ENCODE data around the gene ZMYND8.

DNA sequence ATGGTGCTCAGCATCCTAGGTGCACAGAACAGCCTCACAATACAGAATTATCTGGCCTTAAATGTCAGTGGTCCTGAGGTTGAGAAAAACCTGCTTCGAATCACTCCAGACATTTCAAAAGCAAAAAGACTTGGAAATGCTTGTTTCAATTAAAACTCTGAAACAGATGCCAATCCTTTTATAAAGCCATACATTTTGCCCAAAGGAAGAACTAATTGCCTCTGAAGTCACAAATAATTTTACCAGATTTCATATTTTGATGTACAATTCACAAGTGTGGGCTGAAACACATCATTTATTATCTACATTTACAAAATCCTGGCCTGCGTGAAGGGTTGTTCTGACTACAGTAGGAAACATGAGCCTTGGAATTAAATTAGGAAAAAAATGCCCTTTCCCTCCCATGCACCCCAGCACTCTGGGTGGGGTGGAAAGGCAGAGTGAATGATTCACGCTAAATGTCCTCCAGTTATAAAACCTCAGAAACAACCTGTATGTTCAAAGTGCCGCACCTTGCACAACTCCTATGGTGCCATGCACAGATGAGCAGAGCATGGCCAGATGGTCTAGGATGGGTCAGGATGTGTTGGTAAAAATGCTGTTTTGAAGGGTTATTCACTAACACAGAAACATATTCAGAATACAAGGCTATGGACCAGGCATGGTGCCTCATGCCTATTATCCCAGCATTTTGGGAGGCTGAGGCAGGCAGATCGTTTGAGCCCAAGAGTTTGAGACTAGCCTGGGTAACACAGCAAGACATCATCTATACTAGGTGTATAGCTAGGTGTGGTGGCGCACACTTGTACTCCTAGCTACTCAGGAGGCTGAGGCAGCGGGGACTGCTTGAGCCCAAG is 87.0 kb downstream of the ZMYND8 start:
- no peak for TF ChIP-seq CTCF (IDR thresholded peaks at IDR 0.05; ENCODE audit: borderline replicate concordance, extremely low read depth, low read length, poor library complexity, severe bottlenecking)
- no peak for TF ChIP-seq EZH2 (IDR thresholded peaks at IDR 0.05; ENCODE audit: borderline replicate concordance, low read depth, low read length, severe bottlenecking)

Data from DND-41 (cell line).